22Rv1 (cell line): ENCODE measurements around the gene COL8A1.

Experiments used
- ZFX ChIP-seq: fragments of 450-650 bp; IDR thresholded peaks from 2 replicates; pipeline ENCODE4 v1.6.1; 2017; ENCODE audit warnings: antibody characterized with exemption, borderline replicate concordance
- TF ChIP-seq, protein P1 (sequence below): fragments of 450-650 bp; IDR thresholded peaks from 2 replicates; pipeline ENCODE4 v1.5.1; 2017; ENCODE audit warnings: mild to moderate bottlenecking

DNA sequence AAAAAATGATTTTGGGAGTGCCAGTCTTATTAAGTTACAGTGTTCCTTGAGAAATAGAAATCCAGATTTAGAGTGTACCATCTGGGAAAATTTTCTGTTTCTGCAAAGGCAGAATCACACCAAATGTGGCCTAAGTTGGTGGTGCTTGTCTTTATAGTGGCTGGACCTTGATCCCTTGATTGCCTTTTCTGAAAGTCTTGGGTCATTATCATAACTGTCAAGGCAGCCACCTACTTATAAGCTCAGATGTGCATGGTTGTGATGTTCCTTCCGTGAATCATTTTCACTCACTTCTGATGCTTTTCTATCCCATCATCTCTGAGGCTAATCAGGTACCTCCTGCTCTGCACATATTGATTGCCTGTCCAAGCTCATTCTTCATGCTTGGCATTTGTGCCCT, 199.3 kb downstream of the COL8A1 start:
- TF ChIP-seq, protein P1, sequence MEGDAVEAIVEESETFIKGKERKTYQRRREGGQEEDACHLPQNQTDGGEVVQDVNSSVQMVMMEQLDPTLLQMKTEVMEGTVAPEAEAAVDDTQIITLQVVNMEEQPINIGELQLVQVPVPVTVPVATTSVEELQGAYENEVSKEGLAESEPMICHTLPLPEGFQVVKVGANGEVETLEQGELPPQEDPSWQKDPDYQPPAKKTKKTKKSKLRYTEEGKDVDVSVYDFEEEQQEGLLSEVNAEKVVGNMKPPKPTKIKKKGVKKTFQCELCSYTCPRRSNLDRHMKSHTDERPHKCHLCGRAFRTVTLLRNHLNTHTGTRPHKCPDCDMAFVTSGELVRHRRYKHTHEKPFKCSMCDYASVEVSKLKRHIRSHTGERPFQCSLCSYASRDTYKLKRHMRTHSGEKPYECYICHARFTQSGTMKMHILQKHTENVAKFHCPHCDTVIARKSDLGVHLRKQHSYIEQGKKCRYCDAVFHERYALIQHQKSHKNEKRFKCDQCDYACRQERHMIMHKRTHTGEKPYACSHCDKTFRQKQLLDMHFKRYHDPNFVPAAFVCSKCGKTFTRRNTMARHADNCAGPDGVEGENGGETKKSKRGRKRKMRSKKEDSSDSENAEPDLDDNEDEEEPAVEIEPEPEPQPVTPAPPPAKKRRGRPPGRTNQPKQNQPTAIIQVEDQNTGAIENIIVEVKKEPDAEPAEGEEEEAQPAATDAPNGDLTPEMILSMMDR: no peak
- TF ChIP-seq ZFX: no peak
